Stimulated activated CD4-positive, alpha-beta T cell treated with anti-CD3 and anti-CD28 coated beads, Interleukin-15, amount 100 ng/mL, for 1 hour (primary cell): Measurements from ENCODE around the gene LCP2.

Experiments
- DNase-seq, 2 donors: peaks; one replicate each; pipeline ENCODE4 v3.0.0-alpha.2; 2020; ENCODE audit warnings: low read depth in 1 of 2, low spot score in 1 of 2

Gene LCP2

GRCh38 chr5:170276140-170276539 lies 21.4 kb downstream of the LCP2 start:
- no peak for DNase-seq

GRCh38 chr5:170275376-170275994 lies 22.1 kb downstream of the LCP2 start:
- no peak for DNase-seq

DNA sequence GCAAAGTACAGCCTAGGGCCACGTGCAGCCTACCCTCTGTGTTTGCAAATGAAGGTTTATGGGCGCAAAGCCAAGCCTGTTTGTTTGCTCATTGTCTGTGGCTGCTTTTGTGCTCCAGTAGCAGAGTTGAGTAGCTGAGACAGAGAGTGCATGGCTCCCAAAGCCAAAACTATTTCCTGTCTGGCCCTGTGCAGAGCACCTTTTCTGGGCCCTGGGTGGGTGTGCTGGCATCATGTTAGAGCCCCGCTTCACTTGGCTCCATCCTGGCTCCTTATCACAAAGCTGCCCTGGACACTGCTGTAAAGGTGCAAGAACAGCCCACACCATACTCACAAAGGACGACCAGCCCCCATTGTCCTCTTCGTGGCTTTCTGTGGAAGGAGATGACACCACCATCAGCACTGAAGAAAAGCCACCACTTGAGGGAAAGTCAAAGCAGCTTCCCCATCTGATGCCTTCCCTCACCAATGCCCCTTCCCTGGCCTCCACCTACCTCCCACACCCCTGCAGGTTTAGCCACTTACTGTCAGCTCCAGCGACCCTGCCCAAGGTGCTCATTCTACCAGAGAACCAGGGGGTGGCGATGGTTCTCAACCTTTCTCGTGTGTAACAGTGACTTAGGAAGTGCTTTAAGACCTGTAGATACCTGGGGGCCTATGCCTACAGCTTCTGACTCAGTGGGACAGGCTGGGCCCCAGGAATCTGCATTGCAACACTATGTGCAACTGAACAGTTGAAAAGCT lies 23.4 kb downstream of the LCP2 start:
- DNase-seq, result no peak

- DNase-seq, result no peak
These were observed 27.1 kb downstream of the LCP2 start for GRCh38 chr5:170270293-170271069.

GRCh38 chr5:170269579-170269978 lies 28.0 kb downstream of the LCP2 start:
- DNase-seq, result no peak

- DNase-seq, result no peak
These were observed 28.7 kb downstream of the LCP2 start for GRCh38 chr5:170268884-170269283.

GRCh38 chr5:170268153-170268689 lies 29.4 kb downstream of the LCP2 start:
- DNase-seq, result no peak

GRCh38 chr5:170267431-170268152 lies 30.0 kb downstream of the LCP2 start:
- peak; percentile 56 to 61 for DNase-seq

DNA sequence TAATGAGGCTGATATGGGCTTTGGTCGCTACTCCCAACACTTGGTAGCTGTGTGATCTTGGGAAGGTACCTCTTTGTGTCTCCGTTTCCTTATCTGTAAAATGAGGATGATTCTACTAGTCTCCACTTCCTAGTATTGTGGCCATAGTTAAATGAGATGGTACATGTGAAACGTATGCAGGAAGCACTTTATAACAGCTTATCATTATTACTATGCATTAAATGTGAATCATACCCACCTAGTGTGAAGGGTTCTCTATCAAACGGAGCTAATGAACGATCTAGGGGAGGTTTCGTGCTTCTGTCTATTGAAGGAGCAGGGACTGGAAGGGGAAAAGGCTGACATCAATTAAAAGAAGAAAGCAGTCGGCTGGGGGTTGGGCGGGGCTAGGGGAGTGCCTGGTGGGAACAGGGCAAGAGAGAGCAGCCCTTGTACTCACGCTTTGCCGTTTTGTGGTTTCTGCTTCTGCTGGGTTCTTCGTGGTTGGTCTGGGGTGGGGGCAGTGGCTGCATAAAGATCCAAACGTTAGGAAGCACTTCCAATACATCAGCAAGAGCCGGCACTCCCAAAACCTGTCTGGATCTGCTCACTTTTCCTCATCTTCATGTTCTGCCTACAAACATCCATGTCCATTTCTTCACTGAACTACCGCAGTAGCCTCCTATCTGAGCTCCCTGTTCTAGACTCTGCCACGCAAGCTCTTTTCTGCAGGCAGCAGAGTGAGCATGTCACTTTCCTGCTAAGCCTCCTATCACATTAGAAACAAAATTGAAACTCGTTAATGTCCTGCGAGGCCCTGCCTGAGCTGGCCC lies 30.8 kb downstream of the LCP2 start:
- DNase-seq, result peak in 1 of 2 donors; percentile 41

GRCh38 chr5:170265522-170265921 lies 32.1 kb downstream of the LCP2 start:
- no peak for DNase-seq

GRCh38 chr5:170263906-170264305 lies 33.7 kb downstream of the LCP2 start:
- DNase-seq, result no peak

DNA sequence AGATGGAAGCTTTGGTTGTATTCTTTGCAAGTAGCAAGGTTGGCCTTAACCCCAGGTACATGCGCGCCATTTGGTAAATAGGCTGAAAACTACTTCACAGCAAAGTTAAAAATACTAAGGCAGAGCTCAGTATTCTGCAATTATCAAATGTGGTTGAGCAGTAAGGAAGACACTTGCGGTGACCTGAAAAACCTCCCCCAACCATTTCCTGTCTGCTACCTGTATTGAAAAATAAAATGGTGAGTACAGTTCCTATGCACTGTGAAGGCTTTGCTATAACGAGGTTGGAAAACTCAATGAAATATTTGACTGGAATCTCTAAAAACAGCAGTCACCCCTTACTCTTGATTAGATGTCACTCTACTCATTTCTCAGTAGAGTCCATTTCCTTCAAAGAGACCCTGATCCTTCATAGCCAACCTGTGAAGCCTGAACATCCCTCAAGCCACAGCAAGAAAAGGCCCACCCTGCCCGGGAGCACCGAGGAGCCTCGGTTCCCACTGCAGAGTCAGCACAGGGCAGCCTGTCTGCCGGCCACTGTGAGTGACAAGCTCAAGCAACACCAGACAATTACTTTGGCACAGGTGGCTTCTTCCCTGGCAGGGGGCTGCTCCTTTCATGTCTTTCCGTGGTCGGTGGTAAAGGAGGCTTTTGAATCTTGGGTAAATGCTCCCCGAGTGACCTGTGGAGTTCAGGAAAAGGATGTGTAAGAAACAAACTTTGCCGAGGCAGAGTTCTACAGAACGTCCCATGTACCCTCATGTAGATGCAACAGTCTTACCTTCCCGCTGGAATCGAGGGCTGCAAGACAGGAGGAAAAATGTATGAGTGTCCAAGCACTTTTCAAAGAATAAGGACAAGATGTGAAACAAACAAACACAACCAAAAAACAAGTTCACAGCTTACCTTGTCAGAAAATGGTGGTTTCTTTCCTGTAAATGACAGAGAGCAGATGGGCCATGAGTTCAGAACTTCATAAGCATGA lies 35.2 kb downstream of the LCP2 start:
- DNase-seq, result no peak

DNA sequence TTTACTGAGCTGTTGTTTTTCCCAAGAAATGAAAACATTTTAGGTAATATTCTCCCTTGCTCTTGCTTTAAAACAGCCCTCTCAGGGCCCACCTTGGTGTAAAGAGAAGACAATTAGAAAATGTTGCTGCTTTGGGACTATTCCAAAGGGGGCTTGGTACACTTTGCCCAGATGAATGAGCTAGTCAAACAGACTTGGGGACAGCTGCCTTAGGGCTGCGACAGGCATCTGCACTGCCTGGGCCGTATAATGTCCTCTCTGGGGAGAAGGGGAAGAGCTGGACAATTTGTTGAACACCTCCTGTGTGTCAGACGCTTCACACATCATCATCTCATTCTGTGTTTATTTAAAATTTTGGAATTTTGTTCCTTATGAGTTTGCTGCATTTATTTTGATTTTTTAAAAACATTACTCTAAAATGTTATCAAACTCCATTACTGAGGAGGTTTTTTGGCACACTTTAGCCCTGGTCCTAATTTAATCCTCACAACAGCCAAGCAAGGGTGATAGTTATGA lies 36.0 kb downstream of the LCP2 start:
- no peak for DNase-seq

- DNase-seq, result no peak
These were observed 40.2 kb downstream of the LCP2 start for GRCh38 chr5:170257370-170257769.

DNA sequence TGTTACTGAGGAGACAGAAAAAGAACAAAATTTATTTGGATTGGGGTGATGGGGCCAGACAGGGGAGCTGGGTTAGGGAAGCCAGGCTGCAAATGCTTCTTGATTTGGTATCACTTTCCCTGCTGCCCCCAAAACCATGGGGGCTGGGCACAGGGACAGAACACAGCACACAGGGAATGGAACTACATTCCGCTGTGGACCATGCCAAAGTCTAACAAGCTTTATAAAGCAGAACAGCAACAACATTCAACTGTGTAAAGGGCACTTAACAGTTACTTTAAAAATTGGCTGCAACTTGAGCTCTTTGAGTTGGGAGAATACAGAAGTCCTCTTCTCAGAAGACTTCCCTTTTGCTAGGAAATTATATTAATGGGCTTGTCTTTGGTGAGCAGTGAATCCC lies 41.0 kb downstream of the LCP2 start:
- no peak for DNase-seq

DNA sequence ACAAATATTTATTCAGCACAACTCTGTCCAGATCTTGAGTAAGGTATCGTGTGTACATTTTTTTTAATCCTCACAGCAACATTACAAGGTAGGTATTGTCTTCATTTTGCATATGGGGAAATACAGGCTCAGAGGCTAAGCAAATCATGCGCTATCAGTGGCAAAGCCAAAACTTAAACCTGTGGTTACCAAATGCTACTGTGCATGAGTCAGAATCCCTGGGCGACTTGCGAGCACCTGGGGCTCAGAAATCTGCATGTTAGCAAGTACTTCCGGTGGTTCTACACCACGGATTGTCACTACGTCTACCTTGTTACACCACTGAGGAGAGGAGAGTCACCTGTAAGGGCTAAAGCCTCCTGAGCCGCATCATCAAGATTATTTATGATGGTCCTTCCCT lies 43.5 kb downstream of the LCP2 start:
- DNase-seq, result peak in 1 of 2 donors; percentile 20

DNA sequence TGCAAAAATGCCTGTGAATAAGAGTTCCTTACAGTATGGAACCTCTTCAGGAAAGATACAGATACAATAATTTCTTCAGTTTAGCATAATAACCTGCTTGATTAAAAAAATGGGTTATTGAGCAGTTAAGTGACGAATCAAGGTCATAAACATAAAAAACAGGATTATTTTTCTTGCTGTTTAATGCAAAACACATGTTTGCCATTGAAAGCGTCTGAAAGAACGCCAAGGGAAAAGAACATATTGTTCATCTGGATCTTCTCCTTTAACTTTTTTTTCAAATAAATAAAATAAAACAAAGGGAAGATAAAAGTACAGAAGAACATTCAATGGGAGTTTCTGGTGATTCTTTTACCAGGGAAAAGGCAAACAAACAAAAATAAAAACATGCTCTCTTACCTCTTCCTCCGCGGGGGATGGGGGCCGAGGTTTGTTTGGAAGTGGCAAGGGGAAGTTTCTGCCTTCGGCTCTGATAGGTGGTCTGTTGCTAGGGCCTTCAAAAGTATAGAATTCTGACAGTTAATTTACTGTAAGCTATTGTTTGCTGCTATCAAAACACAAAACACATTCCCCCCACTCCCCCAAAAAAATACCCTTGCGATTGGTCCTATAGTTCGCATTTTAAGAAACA lies 44.7 kb downstream of the LCP2 start:
- no peak for DNase-seq

- DNase-seq, result no peak
These were observed 45.5 kb downstream of the LCP2 start for GRCh38 chr5:170252109-170252508.
